ENCODE results near the gene RSPRY1. TPM values are rescaled to one million over a fixed set of nuclear protein-coding genes. Genes with fewer than 3 reads are reported as not detected.

Gene RSPRY1
- total and polyA plus RNA-seq, 8 donors: 32.5 to 46.8 (median 39.8) TPM

DNA sequence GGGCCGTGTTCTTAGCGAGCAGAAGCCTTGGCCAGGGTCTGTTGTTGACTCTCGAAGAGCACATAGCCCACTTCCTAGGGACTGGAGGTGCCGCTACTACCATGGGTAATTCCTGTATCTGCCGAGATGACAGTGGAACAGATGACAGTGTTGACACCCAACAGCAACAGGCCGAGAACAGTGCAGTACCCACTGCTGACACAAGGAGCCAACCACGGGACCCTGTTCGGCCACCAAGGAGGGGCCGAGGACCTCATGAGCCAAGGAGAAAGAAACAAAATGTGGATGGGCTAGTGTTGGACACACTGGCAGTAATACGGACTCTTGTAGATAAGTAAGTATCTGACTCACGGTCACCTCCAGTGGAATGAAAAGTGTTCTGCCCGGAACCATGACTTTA is 18.5 kb downstream of the RSPRY1 start:
- Histone ChIP-seq H3K36me3 (peaks cover 0 to 53% of the 10 kb centered on the region in 2 donors), H3K27me3 (no peaks in the 10 kb centered on the region), H3K27ac (no peak overlapping the region), H3K4me1 (no peaks in the 10 kb centered on the region), H3K9me3 (no peaks in the 10 kb centered on the region), H3K4me3 (no peak overlapping the region)
- ATAC-seq (no peak), DNase-seq (no peak)
- intact Hi-C loops (cut with DNase I): no loop called here
- TF ChIP-seq, protein P1, sequence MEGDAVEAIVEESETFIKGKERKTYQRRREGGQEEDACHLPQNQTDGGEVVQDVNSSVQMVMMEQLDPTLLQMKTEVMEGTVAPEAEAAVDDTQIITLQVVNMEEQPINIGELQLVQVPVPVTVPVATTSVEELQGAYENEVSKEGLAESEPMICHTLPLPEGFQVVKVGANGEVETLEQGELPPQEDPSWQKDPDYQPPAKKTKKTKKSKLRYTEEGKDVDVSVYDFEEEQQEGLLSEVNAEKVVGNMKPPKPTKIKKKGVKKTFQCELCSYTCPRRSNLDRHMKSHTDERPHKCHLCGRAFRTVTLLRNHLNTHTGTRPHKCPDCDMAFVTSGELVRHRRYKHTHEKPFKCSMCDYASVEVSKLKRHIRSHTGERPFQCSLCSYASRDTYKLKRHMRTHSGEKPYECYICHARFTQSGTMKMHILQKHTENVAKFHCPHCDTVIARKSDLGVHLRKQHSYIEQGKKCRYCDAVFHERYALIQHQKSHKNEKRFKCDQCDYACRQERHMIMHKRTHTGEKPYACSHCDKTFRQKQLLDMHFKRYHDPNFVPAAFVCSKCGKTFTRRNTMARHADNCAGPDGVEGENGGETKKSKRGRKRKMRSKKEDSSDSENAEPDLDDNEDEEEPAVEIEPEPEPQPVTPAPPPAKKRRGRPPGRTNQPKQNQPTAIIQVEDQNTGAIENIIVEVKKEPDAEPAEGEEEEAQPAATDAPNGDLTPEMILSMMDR (IDR thresholded peaks at IDR 0.05): no peak

DNA sequence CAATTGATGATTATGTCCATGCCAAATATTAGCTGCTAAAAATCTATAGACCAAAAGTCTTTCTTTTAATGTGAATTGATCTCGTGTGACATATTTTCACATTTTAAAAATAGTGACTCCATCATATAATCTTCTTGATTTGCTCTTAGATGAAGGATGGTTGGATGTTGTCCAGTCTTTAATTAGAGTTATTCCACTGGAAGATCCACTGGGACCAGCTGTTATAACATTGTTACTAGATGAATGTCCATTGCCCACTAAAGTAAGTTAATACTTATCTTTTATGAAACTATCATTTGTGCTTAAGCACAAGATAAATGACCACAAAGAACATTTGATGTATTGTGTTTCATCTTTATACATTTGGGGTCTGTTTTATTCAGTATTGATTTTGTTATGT is 22.8 kb downstream of the RSPRY1 start:
- no peak for ATAC-seq
- no peaks in the 10 kb centered on the region for H3K27me3 ChIP-seq
- DNase-seq: no peak
- no peak overlapping the region for H3K27ac ChIP-seq
- no peak overlapping the region for H3K4me3 ChIP-seq
- H3K36me3 ChIP-seq: peaks cover 0 to 94% of the 10 kb centered on the region in 2 donors
- TF ChIP-seq, protein P1 (IDR thresholded peaks at IDR 0.05): no peak
- no peaks in the 10 kb centered on the region for H3K4me1 ChIP-seq
- H3K9me3 ChIP-seq: no peaks in the 10 kb centered on the region
- intact Hi-C loops (cut with DNase I): no loop called here

DNA sequence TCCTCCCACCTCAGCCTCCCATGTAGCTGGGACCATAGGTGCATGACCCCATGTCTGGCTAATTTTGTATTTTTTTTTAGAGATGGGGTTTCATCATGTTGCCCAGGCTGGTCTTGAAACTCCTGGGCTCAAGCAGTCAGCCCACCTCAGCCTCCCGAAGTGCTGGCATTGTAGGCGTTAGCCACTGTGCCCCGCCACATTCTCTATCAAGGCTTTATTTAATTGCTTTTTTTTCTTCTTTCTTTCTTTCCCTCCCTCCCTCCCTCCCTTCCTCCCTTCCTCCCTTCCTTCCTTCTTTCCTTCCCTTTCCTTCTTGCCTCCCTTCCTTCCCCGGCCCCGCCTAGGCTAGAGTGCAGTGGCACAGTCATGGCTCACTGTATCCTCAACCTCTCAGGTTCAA is 23.7 kb downstream of the RSPRY1 start:
- H3K36me3 ChIP-seq: peaks cover 0 to 99% of the 10 kb centered on the region in 2 donors
- no peaks in the 10 kb centered on the region for H3K27me3 ChIP-seq
- intact Hi-C loops (cut with DNase I): no loop called here
- no peaks in the 10 kb centered on the region for H3K4me1 ChIP-seq
- H3K4me3 ChIP-seq: no peak overlapping the region
- no peaks in the 10 kb centered on the region for H3K9me3 ChIP-seq
- DNase-seq (no peak), ATAC-seq (no peak)
- no peak overlapping the region for H3K27ac ChIP-seq
- TF ChIP-seq, protein P1 (IDR thresholded peaks at IDR 0.05): no peak

DNA sequence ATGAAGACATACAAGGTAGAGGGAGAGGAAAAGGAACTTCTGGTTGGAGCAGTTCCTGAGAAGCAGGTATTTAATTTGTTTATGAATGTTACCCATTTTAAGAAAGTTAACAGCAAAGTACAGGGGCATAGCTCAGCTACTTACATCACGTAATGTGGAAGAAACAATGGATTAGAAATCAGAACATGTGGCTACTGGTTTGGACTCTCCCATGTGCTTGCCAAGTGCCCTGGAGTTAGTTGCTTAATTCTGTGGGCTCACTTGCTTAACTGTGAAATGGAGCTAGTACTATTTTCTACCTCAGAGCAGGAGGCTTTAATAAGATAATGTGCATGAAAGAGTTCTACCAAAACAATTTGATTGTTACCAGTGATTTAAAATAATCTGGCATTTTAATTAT is 27.3 kb downstream of the RSPRY1 start:
- H3K27me3 ChIP-seq: no peaks in the 10 kb centered on the region
- TF ChIP-seq, protein P1 (IDR thresholded peaks at IDR 0.05): no peak
- ATAC-seq: no peak
- H3K9me3 ChIP-seq: peaks cover 0 to 35% of the 10 kb centered on the region in 2 donors
- H3K4me1 ChIP-seq: no peaks in the 10 kb centered on the region
- no peak overlapping the region for H3K4me3 ChIP-seq
- no peak overlapping the region for H3K27ac ChIP-seq
- H3K36me3 ChIP-seq: peaks cover 9 to 99% of the 10 kb centered on the region in 2 donors
- intact Hi-C loops (cut with DNase I): no loop called here
- DNase-seq: no peak

DNA sequence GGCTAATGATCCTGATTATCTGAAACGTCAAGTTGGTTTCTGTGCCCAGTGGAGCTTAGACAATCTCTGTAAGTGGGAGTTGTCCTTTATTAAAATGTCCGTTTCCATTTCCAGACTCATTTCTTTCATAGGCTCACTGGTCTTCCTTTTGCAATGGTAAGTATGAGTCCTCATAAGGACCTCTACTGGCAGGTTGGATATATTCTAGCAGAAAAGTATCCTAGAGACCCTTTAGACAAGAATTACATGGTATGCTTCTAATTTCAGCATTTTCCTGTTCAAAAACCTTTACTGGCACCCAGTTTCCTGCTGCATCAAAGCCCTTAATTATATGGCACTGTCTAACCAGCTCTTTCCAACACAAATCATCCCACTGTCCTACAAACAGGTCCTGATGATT is 30.8 kb downstream of the RSPRY1 start:
- intact Hi-C loops (cut with DNase I): no loop called here
- TF ChIP-seq, protein P1 (IDR thresholded peaks at IDR 0.05): no peak
- Histone ChIP-seq H3K9me3 (peaks cover 0 to 35% of the 10 kb centered on the region in 2 donors), H3K4me1 (no peaks in the 10 kb centered on the region), H3K4me3 (no peak overlapping the region), H3K36me3 (peaks cover 14 to 93% of the 10 kb centered on the region in 2 donors), H3K27ac (no peak overlapping the region), H3K27me3 (no peaks in the 10 kb centered on the region)
- no peak for ATAC-seq
- no peak for DNase-seq
